ENCODE data around the gene VIL1. TPM values are rescaled to one million over a fixed set of nuclear protein-coding genes. Genes with fewer than 3 reads are reported as not detected.

The VIL1 gene
- total and polyA plus RNA-seq, 2 of the 4 experiments (the other 2 are of a cell fraction): not detected

Small RNA genes lying within 50 kb of the gene (microRNA-seq; reads per million reads assigned to microRNA genes)
- gene MIR26B (ENCODE audit: insufficient read depth in 1 of 2, insufficient read length in 1 of 2, unreplicated experiment in 1 of 2): 2,109 to 15,553 reads per million in 2 experiments

Small RNA genes lying within 50 kb of the gene (small RNA-seq; reads per million reads assigned to genes)
- gene MIR26B: 91.9 to 24,426 (median 8,070) reads per million in 5 experiments

Other genes starting within 250 kb of the VIL1 start
- 635 and 696 TPM in 2 replicates for gene ARPC2, start 201.9 kb upstream of the VIL1 start, total RNA-seq (2012; rRNA removed)
- 544 and 561 TPM in 2 replicates for gene ARPC2, start 201.9 kb upstream of the VIL1 start, polyA plus RNA-seq (2012; rRNA removed)
- gene GPBAR1, start 158.1 kb upstream of the VIL1 start, total RNA-seq (2012; rRNA removed): under 0.01 TPM in 1 of 2 replicates, not detected in the other
- gene GPBAR1, start 158.1 kb upstream of the VIL1 start, polyA plus RNA-seq (2012; rRNA removed): 0.13 and 0.21 TPM in 2 replicates
- 112 and 118 TPM in 2 replicates for gene AAMP, start 149.0 kb upstream of the VIL1 start, total RNA-seq (2012; rRNA removed)
- gene AAMP, start 149.0 kb upstream of the VIL1 start, polyA plus RNA-seq (2012; rRNA removed): 104 and 108 TPM in 2 replicates
- gene PNKD, start 148.6 kb upstream of the VIL1 start, total RNA-seq (2012; rRNA removed): 19.2 and 22.2 TPM in 2 replicates
- 68.5 and 70.1 TPM in 2 replicates for gene PNKD, start 148.6 kb upstream of the VIL1 start, polyA plus RNA-seq (2012; rRNA removed)
- gene TMBIM1, start 126.6 kb upstream of the VIL1 start, total RNA-seq (2012; rRNA removed): 78.6 and 102 TPM in 2 replicates
- 81.2 and 84.6 TPM in 2 replicates for gene TMBIM1, start 126.6 kb upstream of the VIL1 start, polyA plus RNA-seq (2012; rRNA removed)
- gene CATIP, start 62.3 kb upstream of the VIL1 start, total RNA-seq (2012; rRNA removed): not detected in 2 replicates
- gene CATIP, start 62.3 kb upstream of the VIL1 start, polyA plus RNA-seq (2012; rRNA removed): not detected in 2 replicates
- gene SLC11A1, start 36.9 kb upstream of the VIL1 start, total RNA-seq (2012; rRNA removed): under 0.01 TPM in 2 replicates
- 0.03 and 0.07 TPM in 2 replicates for gene SLC11A1, start 36.9 kb upstream of the VIL1 start, polyA plus RNA-seq (2012; rRNA removed)
- 17.5 and 19.7 TPM in 2 replicates for gene CTDSP1, start 19.3 kb upstream of the VIL1 start, total RNA-seq (2012; rRNA removed)
- 64.3 and 68.2 TPM in 2 replicates for gene CTDSP1, start 19.3 kb upstream of the VIL1 start, polyA plus RNA-seq (2012; rRNA removed)
- 6.5 and 7.5 TPM in 2 replicates for gene USP37, start 149.2 kb downstream of the VIL1 start, total RNA-seq (2012; rRNA removed)
- gene USP37, start 149.2 kb downstream of the VIL1 start, polyA plus RNA-seq (2012; rRNA removed): 1.2 and 1.6 TPM in 2 replicates
- 70.5 and 71.0 TPM in 2 replicates for gene CNOT9, start 149.7 kb downstream of the VIL1 start, total RNA-seq (2012; rRNA removed)
- gene CNOT9, start 149.7 kb downstream of the VIL1 start, polyA plus RNA-seq (2012; rRNA removed): 33.1 and 35.2 TPM in 2 replicates
- gene PLCD4, start 188.8 kb downstream of the VIL1 start, total RNA-seq (2012; rRNA removed): 1.4 and 2.0 TPM in 2 replicates
- 1.5 and 1.9 TPM in 2 replicates for gene PLCD4, start 188.8 kb downstream of the VIL1 start, polyA plus RNA-seq (2012; rRNA removed)
- gene ZNF142, start 240.5 kb downstream of the VIL1 start, total RNA-seq (2012; rRNA removed): 3.3 and 4.3 TPM in 2 replicates
- gene ZNF142, start 240.5 kb downstream of the VIL1 start, polyA plus RNA-seq (2012; rRNA removed): 9.7 and 12.1 TPM in 2 replicates
- 39.1 and 39.2 TPM in 2 replicates for gene BCS1L, start 240.6 kb downstream of the VIL1 start, total RNA-seq (2012; rRNA removed)
- 56.7 and 56.9 TPM in 2 replicates for gene BCS1L, start 240.6 kb downstream of the VIL1 start, polyA plus RNA-seq (2012; rRNA removed)